Activated CD8-positive, alpha-beta memory T cell treated with anti-CD3 and anti-CD28 coated beads for 4 hours (primary cell): Measurements from ENCODE around the gene WHAMM.
"Not testable (repeated sequence)": the region's sequence is repeated elsewhere in the genome, so short reads cannot be mapped to it uniquely, and the experiment has no call there.

Source experiments
- DNase-seq, 2 donors: peaks; one replicate each; pipeline ENCODE4 v3.0.0-alpha.2; 2020; ENCODE audit warnings: low read depth in 2 of 2

WHAMM gene

DNA sequence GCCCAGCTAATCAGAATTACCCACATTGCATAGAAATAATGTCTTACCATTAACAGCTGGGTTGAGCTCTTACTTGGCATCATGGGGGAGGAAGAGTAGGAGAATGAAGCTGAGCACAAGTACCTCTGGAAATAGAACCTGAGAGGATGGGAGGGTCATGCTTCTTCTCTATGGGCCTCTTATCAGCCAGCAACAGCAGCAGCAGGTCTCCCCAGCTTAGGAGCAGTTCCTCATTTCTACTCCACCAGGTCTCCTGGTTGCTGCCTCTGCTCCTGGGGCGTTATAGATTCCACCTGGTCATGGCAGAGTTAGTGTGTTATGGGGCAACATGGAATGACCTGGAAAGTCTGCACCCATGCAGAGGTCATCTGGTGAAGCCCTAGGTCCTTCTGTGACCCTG is 6.9 kb upstream of the WHAMM start:
- no peak for DNase-seq

DNA sequence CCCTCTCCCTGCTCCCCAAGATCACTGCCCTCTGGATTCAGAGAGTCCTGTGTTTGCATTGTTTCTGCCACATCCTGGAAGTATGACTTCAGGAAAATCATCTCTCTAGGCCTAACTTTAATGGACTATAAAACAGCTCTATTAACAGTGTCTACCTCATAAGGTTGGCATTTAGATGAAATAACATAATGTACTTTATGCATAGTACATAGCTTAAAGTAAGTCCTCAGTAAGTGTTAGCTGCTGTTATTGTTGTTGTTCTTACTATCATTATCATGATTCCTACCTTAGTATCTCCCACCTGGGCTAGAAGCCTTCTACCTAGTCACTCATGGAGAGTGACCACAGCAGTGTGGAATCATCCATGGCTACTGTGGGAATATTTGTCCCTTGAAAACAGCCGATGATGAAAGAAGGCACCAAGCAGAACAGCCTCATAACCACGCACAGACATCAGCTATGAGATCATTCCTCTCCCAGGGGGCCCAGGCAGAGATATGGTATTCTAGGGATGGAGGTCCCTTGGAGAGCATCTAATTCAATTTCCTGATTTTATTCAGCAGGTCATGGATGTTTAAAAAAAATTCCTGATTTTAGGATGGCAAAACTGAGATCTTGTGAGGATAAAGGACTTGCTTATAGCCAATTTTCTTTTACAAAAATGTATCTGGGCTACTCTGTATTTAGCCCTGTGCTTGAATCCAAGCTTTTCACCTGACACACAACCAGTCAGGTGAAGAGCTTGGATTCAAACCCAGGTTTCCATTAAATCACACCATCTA is 5.4 kb upstream of the WHAMM start:
- DNase-seq = no peak

DNA sequence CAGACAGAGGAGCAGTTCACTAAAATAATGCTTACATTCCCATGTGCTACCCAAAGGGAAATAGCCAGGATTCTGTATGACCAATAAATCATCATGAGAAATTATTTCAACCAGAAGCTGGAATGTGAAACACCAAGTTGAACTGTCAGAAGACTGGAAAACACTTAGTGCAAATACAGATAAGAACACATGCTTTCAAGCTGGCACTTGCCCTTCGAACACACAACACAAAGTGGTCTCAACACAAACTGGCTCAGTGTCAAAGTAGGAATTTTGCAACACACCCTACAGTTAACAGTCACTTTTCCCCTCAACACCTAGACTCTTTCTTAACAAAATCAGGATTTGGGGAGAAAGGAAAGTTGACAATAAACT is 4.9 kb upstream of the WHAMM start:
- DNase-seq = no peak

DNA sequence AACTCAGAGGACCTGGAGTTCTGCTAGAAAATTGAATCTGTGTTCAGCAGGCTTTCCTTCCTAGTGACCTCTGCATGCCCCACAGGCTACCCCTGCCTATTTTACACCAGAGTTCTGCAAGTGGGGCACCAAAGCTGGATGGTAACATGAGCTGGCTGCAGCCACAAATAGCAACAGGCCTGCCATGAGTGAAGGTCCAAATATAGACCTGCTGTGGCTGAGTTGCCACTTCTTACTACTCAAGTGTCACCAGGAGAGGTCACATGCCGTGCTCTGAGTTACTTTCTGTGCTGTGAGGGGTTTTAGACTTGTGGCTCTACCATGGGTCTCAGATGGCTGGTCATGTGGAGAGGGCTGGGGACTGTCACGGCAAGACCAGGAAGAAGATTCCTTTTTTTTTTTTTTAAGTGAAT is 3.4 kb upstream of the WHAMM start, which contains the start of gene FSD2:
Gene FSD2 (minus strand): TSS at position 76 of the 413 bp plus-strand sequence. CDS start 18,679 bp downstream, outside the sequence.
- DNase-seq = no peak

GRCh38 chr15:82807920-82808633 is 1.4 kb upstream of the WHAMM start:
- no peak for DNase-seq

GRCh38 chr15:82808634-82809041 is 790 bp upstream of the WHAMM start:
- no peak for DNase-seq

- no peak for DNase-seq
These were observed 847 bp downstream of the WHAMM start for GRCh38 chr15:82810061-82810889.

- peak; percentile 10 to 23 for DNase-seq
These were observed 1.5 kb downstream of the WHAMM start for GRCh38 chr15:82810890-82811426.

- DNase-seq = no peak
These were observed 3.6 kb downstream of the WHAMM start for GRCh38 chr15:82812994-82813393.

DNA sequence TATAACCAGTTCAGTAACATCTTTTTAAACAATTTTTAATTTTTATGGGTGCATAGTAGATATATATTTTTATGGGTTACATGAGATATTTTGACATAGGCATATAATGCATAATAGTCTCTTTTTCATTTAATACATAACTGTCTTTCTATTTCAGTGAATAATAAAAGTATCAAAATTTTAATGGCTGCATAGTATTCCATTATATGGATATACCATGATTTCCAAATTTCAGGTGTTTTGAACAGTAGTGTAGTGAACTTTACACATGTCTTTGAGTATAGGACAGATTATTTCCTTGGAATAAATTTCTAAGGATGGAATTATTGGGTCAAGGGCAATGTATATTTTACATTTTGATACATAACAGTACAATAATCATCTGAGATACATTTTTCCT is 10.7 kb downstream of the WHAMM start:
- no peak for DNase-seq

DNA sequence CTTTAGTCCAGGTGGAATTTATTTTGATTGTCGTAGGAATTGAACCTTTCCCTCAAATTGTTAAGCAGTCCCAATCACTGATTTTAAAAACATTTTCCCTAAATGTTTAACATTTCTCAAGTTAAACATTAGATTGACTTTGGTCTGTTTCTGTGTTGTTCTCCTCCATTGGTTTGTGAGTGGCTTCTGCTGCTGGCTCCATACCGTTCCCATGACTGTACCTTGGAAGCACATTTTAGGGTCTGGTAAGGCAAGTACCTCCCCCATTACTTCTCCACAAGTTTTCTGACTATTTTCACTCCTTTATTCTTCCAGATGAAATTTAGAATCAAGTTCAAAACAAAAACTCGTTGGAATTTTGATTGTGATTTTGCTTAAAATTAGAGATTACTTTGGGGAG is 12.0 kb downstream of the WHAMM start:
- DNase-seq = not testable (repeated sequence)

DNA sequence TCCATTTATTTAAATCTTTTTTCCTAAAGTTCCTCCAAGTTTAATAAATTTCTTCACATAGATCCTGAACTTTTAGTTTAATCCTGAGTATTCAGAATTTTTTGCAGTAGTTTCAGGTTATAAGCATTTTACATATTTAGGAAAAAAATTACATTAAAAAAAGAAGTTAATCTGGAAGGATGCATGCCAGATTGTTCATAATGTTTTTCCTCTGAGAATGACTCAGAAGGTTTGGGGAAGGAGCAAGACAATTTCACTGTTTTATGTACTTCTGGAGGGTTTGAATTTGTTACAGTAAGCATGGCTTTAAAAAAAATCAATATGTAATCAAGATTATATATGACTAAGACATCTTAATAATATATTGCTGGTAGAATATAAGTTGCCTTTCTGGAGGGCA is 12.4 kb downstream of the WHAMM start:
- not testable (repeated sequence) for DNase-seq

DNA sequence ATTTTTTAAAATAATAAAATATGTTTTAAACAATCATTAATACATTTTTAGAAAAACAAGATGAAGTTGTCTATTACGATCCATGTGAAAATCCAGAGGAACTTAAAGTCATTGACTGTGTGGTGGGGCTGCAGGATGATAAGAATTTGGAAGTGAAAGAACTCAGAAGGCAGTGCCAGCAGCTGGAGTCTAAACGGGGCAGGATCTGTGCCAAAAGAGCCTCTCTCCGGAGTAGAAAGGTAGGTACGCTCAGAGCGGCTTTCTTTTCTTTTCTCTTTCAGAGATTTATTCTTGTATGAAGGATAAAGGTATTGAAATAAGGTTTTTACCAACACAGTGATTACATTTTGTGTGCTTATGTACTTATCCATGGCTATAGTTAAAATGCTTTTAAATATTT is 13.6 kb downstream of the WHAMM start:
- no peak for DNase-seq

- DNase-seq = no peak
These were observed 18.6 kb downstream of the WHAMM start for GRCh38 chr15:82828075-82828474.

GRCh38 chr15:82829234-82829633 is 19.8 kb downstream of the WHAMM start:
- DNase-seq = no peak

GRCh38 chr15:82830427-82831173 is 21.2 kb downstream of the WHAMM start:
- DNase-seq = no peak

DNA sequence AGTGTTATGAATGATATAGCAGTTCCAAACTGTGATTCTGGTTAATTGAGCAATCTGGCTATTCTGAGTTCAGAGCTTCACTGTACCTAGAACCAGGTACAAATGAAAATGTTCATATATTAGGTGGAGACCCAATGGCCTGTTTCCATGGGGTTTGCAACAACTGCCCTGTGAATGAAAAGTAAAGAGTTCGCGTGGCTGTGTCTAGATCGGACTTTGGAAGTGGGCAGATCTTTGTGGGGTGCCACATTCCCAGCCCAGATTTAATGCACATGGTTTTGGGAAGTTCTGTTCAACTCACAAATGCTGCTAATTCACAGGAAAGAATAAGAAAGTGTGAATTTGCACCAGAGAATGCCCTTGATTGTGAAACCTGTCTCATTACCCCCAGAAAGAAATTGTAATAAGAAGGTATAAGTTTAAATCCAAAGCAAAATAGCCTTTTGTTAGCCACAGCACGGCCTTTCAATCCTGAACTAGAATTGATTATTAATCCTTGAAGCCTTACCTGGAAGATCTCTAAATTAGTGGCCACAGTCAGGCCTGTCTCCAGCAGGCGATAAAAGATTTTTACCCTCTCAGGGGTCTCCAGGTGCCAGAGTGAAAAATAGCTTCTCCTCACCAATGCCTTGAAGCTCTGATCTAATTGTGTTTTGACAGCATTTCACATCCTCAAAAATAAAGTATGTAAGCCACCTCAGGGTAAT is 22.6 kb downstream of the WHAMM start:
- DNase-seq = no peak

GRCh38 chr15:82832601-82833361 is 23.4 kb downstream of the WHAMM start:
- no peak for DNase-seq

DNA sequence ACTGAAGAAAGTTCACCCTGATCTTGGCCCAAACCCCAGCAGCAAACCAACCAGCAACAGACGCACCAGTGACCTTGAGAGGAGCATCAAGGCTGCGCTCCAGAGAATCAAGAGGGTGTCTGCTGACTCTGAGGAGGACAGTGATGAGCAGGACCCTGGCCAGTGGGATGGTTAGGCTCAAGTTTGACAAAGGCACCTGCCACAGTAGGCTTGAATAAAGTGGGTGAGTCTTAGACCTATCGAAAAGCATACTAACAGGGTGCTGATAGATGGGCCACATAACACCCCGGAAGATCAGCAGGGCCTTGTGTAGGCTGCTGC is 23.9 kb downstream of the WHAMM start:
- DNase-seq = no peak

- no peak for DNase-seq
These were observed 26.0 kb downstream of the WHAMM start for GRCh38 chr15:82835391-82835917.
